Measurements from ENCODE around the gene CNKSR3.
"Not testable (repeated sequence)": the region's sequence is repeated elsewhere in the genome, so short reads cannot be mapped to it uniquely, and the experiment has no call there.

CNKSR3 gene

DNA sequence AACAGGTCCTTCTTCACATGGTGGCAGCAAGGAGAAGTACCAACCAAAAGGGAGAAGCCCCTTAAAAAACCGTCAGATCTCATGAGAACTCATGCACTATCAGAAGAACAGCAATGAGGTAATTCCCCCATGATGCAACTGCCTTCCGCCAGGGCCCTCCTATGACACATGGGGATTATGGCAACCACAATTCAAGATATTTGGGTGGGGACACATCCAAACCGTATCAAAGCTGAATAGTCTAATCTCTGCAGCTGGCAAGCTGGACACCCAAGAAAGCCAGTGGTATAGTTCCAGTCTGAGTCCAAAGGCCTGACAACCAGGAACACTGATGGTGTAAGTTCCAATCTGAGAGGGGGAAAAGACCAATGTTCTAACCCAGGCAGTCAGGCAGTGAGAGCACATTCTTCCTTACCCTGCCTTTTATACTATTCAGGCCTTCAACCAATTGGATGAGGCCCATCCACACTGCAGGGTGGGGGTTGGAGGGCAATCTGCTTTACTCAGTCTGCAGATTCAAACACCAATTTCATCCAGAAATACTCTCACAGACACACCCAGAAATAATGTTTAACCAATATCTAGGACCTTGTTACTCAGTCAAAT lies 17.9 kb upstream of the CNKSR3 start:
- no peak for DNase-seq (ENCODE audit: low read depth)

DNA sequence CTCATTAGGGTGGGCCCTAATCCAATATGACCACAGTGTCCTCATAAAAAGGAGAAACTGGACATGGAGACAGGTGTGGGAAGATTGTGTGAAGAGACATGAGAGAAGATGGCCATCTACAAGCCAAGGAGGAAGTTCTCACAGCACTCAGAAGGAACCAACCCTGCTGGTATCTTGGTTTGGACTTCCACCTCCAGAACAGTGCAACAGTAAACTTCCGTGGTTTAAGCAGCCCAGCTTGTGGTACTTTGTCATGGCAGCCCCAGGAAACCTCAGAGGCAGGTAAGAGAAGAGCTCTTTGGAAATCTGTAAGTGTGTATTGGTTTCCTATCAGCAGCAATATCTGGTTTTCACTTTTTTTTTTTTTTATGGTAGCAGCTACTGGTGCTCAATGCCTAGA lies 16.5 kb upstream of the CNKSR3 start:
- DNase-seq (ENCODE audit: low read depth), result no peak

DNA sequence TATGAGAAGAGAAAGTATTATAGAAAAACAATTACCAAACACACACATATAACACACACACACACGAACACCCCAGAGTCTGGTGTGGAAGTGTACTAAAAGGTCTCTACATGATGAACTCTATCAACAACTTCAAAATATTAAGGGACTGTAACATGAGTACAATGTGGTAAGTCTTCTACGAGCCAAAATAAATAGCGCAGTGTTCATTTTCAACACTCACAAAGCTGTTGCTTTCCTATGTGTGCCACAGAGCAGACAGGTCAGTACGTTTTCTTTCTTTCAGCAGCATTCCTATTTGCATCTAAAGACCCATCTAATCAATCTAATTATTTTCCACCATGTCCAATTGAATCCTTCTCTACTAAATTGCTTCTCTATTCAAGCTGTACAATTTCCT lies 12.1 kb upstream of the CNKSR3 start:
- no peak for DNase-seq (ENCODE audit: low read depth)

DNA sequence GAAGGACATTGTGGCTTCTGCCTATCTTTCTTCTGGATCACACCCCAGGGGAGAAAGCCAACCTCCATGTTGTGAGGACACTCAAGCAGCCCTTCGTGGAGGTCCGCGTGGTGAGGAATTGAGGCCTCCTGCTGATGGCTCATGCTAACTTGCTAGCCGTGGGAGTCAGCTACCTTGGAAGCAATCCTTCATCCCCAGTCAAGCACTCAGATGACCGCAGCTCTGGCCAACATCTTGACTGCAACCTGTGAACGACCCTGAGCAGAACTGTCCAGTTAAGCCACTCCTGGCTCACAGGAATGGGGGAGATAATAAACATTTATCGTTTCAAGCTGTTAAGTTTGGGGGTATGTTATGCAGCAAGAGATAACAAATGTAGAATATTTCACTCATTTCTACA lies 10.9 kb upstream of the CNKSR3 start:
- no peak for DNase-seq (ENCODE audit: low read depth)

DNA sequence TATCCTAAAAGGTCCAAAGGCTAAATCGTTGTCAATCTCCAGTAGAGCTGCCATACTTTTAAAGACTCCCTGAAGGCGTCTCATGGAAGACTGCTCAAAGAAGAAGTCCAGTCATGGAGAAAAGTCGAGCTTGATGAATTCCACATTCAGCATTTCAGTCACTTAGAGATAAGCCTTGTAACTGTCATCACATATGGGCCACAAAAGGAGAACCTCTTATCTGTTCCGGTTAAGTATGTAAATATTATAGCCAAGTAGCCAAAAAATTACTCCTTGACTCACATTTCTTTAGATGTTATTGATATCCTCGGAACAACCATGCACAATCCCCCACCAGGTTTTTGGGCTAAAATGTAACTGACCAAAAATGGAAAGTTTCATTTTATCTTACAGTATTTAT lies 9.8 kb upstream of the CNKSR3 start:
- no peak for DNase-seq (ENCODE audit: low read depth)

DNA sequence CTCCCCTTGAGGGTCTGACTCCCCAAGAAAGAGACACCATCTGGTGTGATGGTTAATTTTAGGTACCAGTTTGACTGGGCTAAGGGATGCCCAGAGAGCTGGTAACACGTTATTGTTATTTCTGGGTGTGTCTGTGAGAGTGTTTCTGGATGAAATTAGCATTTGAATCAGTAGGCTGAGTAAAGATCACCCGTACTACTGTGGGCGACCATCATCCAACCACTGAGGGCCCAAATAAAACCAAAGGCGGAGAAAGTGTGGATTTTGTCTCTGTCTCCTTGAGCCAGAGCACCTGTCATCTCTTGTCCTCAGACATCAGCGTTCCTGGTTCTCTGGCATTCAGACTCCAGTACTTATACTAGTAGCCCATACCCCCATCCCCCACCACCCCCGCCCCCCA lies 7.9 kb upstream of the CNKSR3 start:
- no peak for DNase-seq (ENCODE audit: low read depth)

DNA sequence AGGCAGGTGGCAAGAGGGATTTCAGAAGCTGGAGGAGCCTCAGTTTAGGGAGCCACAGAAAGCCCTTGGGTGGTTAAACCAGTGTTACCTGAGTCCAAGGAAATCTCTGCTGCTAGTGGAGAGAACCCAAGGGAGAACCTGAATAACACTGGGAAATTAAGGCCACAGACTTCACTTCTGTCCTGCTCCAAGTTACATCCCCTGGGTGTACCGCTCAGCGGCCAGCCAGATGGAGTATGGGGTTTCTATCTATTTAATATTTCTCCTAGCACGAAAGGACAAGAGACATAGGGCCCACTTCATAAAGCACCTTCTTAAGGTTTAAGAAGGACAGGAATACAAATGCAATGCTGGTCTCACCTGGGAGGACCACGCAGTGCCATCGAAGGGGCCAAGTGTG lies 5.8 kb upstream of the CNKSR3 start:
- no peak for DNase-seq (ENCODE audit: low read depth)

DNA sequence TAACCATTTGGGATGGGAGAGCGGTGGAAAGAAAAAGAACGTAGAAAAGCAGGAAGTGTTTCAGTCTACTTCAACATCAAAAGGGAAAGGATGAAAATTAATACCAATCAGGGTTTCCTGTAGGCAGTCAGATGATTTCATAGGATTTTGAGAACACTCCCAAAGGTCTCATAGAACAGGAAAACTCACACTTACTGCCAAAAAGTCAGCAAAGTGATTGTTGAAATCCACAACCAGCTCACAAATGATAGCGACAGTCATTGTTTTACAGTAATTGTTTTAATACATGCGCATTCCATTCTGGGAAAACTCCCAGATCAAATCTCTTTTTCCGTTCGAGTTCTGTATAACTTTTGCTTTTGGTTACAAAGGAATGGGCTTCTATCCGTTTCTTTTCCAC lies 5.3 kb upstream of the CNKSR3 start:
- DNase-seq (ENCODE audit: low read depth), result no peak

DNA sequence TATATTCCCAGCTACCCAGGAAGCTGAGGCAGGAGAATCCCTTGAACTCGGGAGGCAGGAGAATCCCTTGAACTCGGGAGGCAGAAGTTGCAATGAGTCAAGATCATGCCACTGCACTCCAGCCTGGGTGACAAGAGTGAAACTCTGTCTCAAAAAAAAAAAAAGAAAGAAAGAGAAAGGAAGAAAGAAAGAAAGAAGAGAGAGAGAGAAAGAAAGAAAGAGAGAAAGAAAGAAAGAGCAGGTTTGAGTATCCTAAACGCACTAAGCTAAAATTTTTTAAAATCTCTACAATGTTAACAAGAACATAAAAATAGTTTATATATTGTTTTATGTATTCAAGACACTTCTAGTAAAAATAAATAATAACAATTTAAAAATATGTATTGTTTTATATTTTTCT lies 4.6 kb upstream of the CNKSR3 start:
- DNase-seq (ENCODE audit: low read depth), result not testable (repeated sequence)

DNA sequence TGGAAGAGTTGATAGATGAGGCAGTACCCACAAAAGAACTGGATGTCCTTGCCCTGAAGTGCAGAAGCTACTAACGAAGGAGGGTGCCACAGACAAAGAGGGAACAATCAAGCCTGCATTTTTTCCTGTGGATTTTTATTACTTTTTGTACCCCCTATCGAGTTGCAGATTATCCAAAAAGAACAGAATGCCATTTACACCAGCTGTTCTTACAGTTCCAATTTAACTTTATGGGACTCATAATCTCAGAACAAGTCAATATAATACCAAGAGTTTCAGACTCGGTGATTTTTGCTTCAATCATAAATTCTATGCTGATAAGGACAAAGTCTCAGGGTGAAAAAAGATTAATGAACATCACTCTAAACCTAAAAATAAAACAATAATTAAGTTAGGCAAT lies 4.0 kb upstream of the CNKSR3 start:
- DNase-seq (ENCODE audit: low read depth), result no peak

DNA sequence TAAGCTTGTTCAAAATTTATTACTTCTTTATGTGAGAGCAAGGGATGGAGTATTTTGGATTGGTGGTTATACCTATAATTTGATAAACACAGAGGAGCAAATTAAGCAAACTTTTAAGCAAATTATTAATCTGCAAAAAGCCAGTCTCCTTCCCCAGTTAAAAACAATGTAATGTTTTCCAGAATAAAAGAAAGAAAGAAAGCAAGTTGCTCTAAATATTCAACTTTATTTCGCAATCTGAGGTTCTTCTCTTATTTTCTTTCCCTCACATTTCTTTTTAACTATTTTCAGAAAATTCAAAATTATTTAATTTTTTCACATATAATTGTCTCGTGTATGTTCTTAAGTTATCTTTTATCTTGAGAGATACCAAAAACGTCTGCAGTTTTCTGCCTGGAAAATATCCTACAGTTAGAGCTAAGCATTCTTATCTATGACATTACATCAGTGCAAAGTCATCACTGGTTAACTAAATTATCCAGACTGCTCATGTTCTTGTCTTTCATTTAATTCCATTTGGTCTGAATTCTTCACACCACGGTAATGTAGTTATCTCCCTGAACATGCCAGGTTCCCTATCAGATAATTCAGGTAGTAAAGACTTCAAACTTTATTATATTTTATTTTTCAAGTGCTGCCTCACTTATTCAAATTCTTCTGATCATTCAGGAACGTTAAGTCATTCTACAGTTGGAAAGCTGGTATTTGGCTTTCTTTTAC lies 3.3 kb upstream of the CNKSR3 start:
- no peak for DNase-seq (ENCODE audit: low read depth)

DNA sequence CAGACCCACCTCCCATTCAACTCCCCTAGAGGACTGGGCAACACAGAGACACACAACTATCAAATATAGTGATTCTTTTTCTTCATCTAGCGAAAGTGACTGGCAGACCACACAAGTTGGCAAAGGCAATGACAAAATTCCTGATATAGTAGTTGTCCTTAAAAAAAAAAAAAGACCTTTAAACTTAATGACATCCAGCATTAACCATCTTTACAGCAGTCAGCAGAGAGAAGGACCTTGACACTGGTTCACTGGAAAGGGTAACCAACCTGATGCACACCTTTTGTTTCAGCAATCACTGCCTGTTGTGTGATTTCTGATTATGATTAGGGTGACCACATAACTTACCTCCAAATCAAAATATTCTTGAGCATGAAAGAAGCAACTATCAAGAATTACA lies 1.7 kb upstream of the CNKSR3 start:
- no peak for DNase-seq (ENCODE audit: low read depth)

DNA sequence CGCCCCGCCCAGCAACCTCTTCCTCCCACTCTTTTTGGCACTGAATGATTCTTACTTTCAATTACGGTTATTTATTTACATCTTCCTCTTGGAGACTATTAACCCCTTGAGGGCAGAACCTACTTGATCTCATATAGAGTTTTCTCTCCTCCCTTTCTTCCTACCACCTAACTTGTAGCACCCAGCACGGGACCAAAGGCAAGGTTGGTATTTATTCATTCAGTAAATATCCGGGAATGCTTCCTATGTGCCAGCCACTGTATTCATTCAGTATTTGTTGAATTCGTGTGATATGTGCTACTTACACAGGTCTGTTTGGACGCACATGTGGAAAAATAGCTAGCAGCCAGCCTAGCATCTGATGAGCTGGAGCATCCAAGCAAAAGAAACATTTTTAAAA lies 1.3 kb upstream of the CNKSR3 start:
- DNase-seq (ENCODE audit: low read depth), result no peak

DNA sequence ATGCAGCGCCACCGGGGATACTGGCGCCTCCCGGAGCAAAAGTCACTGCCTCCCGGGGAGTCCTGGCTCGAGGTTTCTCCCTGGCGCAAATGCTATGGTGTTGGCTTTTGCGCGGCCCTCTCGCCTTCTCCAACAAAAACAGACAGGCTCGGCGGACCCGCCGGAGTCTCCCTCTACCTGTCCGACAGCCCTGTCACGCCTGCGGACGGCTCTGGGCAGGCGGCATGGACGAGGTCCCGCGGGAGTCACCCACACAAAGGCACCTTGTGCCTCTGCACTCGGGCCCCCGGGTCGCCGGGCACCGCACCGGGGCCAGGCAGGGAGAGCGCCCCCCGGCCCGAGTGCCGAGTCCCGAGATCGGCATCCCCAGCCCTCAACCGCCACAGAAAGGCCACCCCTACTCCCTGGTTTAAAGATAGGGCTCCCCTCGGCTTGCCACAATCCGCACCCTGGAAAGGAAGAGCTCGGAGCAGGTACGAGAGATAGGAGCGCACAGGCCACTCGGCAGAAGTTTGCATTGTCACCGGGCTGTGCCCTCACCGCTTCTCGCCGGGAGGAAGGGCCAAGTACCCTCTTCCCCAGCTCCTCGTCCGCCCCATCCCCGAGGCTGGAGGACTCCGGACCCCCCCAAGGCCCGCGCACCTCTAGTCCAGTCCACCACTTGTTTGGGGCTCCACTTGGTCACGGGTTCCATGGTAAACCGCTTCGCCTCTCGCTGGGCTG lies 903 bp downstream of the CNKSR3 start:
- DNase-seq (ENCODE audit: low read depth), result no peak

DNA sequence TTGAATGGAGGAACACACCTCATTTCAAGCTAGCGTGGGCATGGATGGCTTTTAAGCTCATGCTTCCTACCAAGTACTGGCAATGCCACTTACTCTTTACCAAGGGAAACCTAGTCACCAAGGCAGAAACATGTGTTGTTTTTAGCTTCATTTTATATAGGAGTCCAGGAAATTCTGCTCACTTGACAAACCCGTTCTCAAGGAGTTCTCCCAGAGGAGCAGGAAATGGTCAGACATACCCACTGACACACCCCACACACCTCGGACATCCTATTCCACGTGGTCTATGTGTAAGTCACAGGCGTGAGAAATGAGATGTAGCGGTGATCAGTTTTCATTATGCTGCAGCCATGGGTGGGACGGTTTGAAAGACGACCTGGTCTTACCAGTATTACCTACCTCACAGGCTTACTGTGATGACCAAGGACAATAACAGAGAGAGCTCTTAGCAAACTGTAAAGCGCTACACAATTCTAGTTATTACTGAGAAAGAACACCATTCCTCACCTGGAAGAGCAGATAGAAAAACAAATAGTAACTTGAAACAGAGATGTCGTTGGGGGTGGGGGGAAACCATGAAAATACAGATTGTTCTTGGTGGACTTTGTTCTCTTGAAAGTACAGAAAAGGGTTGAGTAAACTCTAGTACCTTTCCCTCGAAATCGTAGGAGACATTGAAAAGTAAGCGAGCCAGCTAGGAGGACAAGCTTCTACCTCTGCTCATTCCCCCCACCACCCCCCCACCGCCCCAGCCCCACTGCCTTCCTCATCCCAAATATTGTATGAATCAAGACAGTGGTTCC lies 1.7 kb downstream of the CNKSR3 start:
- no peak for DNase-seq (ENCODE audit: low read depth)

DNA sequence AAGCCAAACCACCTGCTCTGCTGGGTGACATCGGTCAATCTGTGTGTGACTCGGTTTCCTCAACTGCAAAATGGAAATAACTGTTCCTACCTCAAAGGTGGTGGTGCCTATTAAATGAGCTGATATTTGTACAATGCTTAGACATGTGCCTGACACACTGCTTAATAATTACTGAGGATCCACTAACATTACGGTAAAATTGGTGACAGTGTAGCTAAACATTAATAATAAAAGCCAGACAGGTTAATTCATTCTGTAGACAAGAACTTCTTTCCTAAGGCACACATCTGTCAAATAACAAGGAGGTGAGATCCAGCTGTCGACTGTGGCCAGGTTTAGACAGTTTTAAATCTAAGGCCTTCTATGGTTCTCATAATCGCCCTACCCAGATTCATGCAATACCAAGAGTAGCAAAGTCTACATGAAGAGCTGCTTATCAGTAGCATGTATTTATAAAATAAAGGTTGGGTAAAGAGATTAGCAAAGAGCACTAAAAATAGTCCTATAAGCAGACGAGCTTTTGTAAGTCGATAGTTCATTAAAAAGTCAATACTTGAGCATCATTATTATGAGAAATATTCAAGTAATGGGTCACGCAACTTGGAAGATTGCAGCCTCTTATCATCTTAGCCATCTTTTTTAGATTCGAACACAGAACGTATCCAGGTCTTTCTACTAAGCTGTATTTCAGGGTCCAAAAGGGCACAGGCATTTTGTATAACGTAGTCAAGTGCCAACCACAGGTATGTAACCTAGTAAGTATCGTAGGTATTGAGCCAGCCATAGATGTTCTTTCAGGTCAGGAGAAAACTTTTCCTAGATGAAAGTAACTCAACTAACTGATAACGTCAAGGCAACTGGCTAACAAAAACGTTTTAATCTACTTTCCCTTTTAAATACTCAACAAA lies 3.2 kb downstream of the CNKSR3 start:
- DNase-seq (ENCODE audit: low read depth), result no peak

DNA sequence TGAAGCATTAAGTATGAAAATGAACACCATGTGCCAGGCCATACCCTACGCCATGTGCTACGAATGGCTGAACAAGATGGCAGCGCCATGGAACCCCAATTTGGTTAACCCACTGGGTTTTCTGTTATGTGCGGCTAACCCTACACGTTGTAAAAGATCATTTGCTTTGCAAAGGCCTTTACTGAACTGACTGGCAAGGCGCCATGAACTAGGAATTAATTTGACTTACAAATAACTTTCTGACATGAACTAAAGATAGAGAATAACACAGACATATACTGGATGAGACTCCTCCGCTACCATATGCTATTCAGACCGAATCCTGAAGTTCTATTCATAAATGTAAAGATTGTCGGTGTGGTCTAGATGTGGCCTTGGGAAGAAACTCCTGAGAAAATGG lies 3.9 kb downstream of the CNKSR3 start:
- DNase-seq (ENCODE audit: low read depth), result no peak

DNA sequence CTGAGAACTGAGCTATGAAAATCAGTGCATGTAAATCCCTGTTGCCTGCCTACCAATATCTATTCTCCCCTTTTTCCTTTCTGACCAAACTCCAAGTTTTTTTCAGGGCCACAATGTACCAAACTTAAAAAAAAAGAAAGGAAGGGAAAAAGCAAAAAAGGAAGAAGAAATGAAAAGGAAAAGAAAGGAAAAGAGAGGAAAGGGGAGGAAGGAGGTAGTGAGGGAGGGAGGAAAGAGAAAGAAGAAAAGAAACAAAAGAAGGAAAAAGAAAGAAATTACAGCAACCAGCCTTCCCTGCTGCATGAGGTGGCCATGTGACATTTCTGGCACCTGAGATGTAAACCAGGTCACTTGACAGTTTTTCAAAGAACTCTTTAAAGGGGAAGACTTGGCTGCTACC lies 4.4 kb downstream of the CNKSR3 start:
- DNase-seq (ENCODE audit: low read depth), result no peak

DNA sequence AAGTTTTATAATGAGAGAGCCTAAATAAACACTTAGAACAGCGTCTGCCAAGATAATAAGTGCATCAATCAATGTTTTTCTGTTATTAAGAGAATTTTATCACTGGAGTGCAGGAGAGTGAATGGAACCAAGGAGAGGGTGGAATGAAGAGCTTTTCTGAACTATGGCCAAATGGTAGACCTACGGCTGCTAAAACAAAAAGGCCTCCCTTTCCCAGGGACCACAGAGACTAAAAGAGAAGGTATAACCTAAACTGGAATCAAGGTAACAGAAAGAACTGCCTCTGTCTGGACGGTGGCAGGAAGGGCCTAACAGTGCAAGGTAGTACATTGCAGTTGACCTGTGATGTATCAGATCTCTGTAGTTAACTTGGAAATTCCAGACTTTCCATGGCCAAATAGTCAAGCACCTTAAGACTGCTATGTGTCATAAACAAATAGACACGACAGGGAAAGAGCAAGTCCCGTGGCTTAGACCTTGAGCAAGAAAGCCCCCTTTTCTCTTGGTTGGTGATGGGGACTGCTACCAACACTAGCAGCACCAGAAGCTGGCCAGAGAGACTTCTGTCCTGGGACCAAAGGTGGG lies 5.5 kb downstream of the CNKSR3 start:
- no peak for DNase-seq (ENCODE audit: low read depth)

DNA sequence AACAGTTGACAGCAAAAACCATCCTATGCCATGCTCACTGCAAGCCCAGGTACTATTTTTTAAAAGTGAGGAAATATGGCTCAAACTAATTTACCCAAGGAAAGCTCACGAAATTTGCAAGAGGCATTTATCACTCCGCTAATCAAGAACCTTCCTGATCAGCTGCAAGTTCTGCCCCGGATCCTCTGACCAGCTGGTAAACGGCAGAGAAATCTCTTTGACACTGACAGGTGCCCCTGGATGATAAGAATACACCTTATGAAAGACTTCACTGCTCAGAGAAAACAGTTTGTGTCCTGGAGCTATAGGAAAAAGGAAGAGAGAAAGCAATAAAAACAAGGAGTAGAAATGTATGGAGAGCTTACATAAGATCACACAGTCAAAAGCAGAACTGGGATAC lies 6.4 kb downstream of the CNKSR3 start:
- no peak for DNase-seq (ENCODE audit: low read depth)

DNA sequence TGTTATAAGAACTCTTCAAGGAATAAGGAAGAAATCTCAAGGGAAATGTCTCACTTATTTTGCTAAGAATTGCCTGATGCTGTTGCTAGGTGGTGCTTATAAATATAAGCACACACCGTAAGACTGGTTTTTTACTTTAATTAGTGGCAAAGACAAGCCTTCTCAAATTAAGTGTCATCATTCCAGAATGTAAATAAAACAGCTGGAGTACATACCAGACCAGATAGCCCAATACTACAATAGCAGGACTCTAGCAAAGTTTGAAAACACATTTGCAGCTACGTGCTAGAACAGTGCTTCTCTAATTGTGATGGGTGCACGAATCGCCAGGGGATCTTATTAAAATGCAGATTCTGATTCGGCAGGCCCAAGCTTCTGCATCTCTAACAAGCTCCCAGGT lies 6.8 kb downstream of the CNKSR3 start:
- no peak for DNase-seq (ENCODE audit: low read depth)

Data from activated T-cell treated with anti-CD3 and anti-CD28 coated beads for 1 hour (primary cell).